Middle frontal gyrus (tissue), 1 donor: Measurements from ENCODE around the gene INAVA.

Experiments used
- DNase-seq: peaks from one replicate; pipeline ENCODE4 v3.0.0-alpha.2; 2015; ENCODE audit warnings: low spot score; ENCODE audit errors: extremely low spot score

INAVA gene, protein sequence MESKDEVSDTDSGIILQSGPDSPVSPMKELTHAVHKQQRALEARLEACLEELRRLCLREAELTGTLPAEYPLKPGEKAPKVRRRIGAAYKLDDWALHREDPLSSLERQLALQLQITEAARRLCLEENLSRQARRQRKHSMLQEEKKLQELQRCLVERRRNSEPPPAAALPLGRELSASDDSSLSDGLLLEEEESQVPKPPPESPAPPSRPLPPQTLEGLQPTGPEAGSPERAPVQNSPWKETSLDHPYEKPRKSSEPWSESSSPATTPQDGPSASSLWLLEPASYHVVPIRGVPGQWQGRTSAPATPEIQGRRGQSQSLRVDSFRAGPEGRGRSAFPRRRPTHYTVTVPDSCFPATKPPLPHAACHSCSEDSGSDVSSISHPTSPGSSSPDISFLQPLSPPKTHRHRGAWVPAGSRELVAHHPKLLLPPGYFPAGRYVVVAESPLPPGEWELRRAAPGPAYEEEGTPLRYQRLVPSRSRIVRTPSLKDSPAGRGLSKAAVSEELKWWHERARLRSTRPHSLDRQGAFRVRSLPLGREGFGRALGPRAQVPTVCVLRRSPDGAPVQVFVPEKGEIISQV

DNA sequence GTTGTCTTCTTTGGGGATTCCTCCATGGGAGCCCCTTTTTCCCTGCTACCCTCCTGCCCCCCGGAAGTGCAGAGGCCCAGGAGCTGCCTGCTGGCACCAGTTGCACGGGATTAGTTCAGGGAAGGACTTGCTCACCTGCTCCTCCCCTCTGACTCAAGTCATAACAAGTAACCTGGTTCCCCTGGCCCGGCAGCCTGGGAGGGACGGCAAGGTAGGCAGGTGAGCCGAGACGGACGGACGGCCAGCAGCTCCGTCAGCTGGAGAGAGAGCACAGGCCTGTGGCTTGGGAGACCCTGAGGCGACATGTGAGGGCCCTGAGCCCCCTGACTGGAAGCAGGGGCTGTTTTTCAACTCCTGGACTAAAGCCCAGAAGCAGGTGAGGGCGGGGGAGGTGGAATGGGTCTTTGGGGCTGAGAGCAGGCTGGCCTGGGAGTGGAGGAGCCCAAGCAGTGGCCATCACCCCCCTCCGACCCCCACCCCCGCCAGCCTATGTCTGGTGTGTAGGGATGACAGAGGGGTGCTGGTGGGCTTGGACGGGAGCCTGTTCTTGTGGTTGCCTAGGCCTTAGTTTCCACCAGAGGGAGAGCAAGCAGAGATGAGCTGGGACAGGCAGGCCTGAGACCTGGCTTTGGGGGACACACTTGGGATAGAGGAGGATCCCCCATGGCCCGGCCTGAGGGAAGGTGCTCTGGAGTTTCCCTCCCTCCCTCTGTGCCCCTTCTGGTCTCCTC is at the start of gene INAVA:
Gene INAVA, plus strand, starts transcription at position 189 of the 731 bp plus-strand sequence. CDS start 3,501 bp downstream, outside the sequence.
- DNase-seq, result no peak

DNA sequence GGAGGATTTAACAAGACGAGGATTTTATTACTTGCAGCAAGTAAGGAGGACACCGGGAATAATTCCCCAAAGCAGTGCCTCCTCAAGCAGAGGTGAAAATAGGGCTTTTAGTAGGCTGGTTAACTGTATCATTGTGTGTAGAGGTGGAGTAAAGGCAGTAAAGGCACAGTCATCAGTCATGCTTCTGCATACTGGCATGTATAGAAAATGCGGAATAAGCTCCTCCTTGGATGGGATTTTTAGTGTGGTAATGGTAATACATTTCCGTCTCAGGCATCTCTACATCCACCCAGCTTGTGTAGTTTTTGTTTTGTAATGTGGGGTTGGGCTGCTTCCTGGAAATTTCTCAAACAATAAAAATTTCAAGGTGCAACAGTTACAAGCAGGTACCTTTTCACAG is 49.3 kb upstream of the INAVA start:
- no peak for DNase-seq

DNA sequence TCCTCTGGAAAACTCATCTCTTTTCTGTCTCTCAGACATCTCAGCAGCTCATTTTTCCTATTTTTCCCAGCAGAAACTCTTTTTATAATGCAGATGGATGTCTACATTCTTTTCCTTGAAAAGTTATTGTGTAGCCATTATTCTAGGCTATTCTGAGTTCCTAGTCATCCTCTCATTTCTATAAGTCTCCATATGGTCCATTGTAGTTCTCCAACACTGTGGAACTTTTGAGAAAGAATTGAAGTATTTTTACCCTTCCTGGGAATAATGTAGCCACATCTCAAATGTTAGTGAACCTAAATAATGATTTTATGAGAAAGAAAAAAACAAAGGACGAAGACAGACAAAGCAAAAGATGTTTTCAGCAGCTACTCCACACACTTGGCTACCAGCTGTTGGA is 48.3 kb upstream of the INAVA start:
- DNase-seq, result no peak

DNA sequence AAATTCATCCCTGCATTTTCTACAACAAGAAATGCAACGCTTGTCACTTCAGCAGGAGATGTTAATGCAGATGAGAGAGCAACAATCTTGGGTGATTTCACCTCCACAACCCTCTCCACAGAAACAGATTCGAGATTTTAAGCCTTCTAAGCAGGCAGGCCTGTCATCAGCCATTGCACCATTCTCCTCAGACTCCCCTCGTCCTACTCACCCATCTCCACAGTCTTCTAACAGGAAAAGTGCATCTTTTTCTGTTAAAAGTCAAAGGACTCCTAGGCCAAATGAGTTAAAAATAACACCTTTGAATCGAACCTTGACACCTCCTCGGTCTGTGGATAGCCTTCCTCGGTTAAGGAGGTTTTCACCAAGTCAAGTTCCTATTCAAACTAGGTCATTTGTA is 45.3 kb upstream of the INAVA start:
- no peak for DNase-seq

DNA sequence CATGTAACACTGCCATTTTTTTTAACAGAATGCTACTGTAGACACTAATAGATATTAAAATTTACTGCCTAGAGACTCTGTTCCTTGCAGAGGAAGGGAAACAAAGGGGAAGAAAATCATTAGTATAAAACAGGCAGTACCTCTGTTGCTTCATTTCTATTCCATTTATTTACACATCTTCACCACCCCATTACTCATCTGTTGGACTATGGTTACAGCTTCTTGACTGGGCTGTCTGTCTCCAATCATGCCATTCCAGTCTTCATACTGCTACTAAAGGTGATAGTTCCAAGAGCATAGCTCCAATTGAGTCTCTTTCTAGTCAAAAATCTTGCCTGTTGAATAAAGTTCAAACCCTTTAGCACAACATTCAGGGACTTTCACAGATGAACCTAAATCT is 44.1 kb upstream of the INAVA start:
- DNase-seq, result no peak

DNA sequence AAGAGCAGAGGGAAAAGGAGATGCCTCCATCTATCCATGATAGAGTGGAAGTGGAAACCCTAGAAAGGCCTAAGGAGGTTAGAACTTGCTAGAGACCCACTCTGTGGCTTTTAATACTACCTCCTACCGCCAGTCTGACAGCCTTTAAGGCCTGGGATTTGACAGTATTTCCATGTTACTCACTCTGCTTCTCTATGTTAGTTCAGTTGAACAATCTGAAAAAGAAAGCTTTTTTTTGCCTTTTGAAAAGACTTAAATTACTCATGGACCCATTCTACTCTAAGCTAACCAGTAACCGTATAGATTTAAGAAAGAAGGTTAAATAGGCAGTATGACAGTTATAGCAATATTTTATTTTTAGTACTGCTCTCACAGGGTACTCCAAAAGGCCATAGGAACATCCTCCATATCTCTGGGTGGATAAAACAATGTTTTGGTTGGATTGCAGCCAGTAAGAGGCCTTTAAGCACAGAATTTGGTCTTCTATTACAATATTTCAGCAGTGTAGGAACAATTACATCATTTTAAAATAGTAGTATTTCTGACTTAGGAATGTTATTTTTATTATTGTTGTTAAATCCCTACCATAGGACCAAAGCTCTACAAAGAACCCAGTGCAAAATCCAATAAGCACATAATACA is 37.9 kb upstream of the INAVA start:
- no peak for DNase-seq

DNA sequence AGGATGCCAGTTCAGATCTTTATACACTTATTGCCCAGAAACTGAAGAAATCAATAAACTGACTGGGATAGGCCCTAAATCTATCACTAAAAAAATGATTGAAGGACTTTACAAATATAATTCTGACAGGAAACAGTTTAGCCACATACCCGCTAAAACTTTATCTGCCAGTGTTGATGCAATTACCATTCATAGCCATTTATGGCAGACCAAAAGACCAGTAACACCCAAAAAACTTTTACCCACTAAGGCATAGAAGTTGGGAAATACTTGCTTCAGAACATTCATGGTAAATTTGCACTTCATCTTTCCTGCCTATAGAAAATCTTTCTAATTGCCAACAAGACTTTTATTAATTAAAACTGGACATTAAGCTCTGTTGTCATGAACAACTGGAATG is 36.9 kb upstream of the INAVA start:
- no peak for DNase-seq

DNA sequence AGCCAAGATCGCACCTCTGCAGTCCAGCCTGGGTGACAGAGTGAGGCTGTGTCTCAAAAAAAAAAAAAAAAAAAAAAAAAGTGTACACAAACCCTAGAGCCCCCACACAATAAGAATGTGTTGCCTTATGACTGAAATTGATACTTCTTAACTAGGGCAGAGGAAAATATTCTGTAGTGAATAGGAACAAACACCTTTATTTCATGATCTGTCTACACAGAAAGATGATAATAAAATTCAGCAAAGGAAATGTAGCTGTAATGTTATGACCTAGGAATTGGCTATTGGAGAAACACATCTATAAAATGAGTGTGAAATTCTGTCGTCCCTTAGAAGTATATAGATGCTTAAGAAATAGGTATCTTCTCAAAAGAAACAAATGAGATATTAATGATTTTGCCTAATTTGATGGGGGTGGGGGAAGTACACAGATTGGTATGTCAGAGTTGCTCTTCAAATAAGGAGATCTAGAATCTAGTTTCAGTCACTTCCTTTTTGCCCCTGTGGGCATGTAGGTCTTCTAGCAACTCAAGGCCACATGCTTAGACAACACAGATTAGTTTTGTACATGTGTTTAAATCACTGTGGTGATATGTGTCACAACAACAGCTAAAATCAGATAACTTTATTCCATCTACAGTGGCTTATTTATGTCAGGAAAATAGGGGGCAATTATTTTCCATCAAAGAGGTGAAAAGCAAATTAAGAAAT is 32.6 kb upstream of the INAVA start:
- DNase-seq, result no peak

DNA sequence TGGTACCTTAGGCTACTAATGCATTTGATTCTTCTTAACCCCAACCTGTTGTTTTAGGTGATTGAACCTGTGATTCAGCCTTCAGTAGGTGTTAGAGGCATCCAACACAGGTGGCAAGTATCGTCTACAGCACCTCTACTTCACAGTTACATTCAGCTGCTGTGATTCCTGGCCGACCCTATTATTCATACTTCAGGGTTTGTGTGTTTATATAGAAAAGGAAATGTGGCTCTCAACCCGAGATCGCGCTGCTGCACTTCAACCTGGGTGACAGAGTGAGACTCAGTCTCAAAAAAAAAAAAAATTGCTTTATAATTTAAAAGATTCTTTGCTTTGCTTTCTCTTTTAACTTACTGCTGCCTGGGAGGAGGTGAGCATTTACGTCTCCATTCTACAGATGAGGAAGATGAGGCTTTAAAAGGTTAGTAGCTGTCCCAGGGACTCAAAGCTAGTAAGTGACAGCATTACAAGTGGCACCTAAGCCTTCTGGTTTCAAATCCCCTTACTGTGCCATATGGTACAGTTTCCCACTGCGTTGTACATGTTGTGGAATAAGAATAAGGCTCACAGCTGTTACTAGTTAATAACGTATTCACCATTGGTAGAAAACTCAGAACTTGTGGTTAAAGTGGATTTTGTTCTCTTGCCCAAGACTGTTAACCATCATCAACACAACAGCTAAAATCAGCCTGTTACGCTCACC is 31.8 kb upstream of the INAVA start:
- DNase-seq, result no peak

DNA sequence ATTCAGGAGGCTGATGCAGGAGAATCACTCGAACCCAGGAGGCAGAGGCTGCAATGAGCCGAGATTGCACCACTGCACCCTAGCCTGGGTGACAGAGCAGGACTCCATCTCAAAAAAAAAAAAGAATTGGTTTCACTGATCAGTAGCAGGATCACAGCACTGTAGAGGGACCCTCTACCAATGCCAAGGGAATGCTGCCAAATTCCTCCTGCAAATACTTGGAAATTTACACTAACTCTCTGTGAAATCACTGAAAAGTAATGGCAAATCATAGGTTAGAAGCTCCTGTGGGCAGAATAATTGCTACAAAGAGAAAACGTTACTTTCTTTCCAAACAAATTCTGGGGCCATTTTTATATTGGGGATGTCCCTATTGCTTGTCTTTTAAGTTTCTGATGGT is 28.6 kb upstream of the INAVA start:
- DNase-seq, result no peak

DNA sequence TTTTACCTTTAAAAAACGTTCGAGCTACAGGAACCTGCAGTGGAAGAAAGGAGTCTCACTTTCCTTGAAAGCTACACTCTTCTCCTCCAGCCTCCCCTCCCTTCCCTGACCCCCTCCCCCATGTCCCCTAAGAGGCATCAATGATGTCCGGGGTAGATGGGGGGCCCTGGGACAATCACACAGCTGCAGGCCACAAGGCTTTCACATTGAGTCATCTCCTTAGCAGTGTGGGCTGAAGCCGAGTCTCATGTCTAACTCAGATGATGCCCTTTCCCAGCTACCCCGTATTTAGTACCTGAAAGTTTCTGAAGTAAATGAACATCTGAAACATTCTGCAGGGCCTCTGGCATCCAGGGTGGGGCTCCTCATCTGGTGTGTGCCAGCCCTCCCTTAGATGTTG is 28.2 kb upstream of the INAVA start:
- no peak for DNase-seq

DNA sequence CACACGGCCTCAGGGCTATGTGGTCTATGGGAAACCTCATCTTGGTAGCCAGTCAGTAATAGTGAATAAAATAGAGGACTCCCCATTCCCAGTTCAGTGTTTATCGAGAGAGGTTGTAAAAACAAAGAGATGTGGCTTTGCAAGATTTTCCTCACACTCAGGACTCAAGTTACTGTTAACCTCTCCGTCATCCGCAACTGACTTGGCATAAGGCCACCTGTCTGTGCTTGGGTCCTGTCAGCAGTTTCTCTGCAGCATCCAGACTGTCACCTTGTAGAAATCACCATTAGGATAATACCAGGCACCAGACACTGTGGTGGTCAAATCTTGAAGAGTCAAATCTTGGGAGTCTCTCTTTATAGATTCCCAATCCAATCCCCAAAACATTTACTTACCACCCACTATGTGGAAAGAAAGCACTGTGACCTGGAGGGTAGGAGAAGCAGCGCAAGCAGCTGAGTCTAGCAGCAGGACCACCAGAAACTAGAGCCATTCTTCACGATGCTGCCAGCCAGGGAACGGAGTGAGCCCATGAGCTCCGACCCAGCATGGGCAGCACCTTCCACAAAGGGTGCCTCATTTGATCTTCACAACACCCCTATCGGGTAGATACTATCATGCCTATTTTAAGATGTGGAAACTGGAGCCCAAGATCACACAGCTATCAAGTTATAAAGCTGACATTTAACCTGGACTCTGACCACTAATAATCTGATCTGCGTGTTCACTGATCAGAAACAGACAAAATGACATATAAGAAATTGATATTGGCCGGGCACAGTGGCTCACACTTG is 27.5 kb upstream of the INAVA start:
- DNase-seq, result no peak

DNA sequence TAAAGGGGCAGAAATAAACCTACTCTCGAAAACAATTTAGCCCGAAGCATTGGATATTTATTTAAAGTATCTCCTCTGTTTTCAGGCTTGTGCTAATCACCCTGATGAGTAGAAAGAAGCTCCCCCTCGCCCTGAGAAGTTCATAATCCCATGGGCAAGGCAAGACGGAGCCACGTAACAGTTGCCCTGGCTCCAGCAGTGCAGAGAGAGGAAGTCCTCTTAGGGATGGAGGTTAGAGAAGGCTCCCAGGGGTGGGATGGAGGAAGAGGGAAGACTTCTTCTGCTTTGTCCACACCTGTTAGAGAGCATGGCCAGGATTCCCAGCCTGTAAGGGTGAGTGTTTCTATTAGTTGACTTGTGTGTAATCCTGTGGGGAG is 25.3 kb upstream of the INAVA start:
- no peak for DNase-seq

DNA sequence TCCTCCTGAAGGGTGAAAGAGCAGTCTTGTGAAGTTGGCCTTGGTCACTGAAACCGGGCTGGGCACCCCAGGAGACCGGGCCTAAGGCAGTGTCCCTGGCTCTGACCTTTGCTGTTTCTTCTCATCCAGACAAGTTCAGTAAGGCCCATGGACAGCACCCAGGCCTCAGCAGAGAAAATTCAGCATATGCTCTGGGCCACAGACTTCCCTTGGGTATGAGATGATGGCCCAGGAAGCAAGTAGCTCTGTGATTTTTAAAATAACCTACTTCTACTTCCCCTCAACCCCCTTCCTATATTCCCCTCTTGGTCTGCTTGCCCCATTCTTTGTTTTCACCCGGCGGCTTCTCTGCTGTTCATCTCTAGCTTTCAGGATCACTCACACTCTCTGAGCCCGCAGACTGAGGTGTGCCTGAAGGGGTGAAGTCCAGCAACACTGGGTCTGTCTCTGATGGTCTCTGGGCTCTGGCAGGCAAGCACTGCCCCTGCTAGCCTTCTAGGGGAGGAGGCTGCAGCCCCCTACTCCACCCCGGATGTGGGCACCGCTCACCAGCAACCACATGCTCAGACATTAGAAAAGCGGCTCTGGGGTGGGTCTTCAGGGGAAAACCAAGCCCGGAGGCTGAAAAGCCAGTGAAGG is 24.8 kb upstream of the INAVA start:
- no peak for DNase-seq

DNA sequence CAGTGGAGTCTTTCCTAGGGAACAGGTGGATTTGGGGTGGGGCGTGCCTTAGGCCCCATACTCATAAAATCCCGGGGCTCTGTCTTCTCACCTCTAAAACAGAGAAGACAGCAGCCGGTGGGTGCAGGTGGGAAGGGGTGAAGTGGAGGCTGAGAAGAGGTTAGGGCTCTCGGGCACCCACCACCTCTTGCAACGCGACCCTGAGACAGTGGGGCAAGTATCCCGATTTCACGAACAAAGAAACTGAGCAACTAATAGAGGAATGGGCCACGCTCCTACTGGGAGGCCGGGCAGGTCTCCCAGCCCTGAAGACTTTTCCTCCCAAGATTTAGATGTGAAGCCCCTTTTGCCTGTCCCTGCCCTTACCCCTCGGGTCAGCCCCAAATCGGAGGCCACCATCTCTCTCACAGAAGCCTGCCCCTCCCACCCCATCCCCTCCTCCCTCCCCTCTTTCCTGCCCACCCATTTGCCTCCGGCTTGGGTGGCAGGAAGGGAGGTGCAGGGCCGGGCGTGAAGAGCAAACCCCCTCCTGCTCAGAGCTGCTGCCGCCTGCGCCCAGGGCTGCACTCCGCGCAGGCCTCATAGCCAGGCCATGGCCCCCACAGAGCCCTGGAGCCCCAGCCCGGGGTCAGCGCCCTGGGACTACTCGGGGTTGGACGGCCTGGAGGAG is 22.1 kb upstream of the INAVA start, which contains the start of gene GPR25:
Gene GPR25, plus strand, starts transcription at position 536 of the 670 bp plus-strand sequence. Its CDS starts 57 bp downstream, at position 593.
- no peak for DNase-seq

DNA sequence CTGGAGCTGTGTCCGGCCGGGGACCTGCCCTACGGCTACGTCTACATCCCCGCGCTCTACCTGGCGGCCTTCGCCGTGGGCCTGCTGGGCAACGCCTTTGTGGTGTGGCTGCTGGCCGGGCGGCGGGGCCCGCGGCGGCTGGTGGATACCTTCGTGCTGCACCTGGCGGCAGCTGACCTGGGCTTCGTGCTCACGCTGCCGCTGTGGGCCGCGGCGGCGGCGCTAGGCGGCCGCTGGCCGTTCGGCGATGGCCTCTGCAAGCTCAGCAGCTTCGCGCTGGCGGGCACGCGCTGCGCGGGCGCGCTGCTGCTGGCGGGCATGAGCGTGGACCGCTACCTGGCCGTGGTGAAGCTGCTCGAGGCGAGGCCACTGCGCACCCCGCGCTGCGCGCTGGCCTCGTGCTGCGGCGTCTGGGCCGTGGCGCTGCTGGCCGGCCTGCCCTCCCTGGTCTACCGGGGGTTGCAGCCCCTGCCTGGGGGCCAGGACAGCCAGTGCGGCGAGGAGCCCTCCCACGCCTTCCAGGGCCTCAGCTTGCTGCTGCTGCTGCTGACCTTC is 21.5 kb upstream of the INAVA start:
- DNase-seq, result no peak

DNA sequence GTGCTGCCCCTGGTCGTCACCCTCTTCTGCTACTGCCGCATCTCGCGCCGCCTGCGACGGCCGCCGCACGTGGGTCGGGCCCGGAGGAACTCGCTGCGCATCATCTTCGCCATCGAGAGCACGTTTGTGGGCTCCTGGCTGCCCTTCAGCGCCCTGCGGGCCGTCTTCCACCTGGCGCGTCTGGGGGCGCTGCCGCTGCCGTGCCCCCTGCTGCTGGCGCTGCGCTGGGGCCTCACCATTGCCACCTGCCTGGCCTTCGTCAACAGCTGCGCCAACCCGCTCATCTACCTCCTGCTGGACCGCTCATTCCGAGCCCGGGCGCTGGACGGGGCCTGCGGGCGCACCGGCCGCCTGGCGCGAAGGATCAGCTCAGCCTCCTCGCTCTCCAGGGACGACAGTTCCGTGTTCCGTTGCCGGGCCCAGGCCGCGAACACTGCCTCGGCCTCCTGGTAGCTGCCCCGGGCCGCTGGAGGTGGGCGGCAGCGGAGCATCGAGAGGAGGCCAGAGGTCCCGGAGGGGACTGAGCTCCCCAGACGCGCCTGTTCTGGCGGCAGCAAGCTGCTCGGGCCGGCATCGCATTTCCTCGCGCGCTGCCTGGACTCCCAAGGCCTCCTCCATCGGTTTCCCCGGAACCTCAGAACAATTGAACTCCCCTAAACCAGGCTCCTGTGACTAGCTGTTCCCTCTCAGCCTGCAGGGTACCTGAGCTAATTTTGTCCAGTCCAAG is 20.9 kb upstream of the INAVA start:
- no peak for DNase-seq

DNA sequence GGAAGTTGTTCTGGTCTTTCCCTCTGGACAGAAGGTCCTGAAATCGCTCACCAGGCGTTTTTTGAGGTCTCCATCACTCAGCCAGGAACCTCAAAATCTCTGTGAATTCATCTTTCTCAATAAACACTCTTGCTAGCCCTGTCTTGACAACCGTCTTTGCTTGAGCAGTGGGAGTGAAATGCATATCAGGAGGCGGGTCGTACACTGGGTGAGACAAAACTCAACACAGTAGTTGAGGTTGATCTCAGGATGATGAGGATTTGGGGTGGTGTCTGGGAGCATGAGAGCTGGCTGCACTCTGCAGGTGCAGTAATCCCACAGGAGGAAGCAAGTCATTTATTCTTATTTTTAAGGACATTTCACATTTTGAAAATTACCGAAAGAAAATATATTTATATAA is 20.0 kb upstream of the INAVA start:
- DNase-seq, result no peak
